Activated CD4-positive, alpha-beta T cell treated with anti-CD3 and anti-CD28 coated beads, Interleukin-2, amount 10 ng/mL, durations not matched to agents 7 days and 5 days (primary cell): ENCODE measurements around the gene WDR81. TPM values are rescaled to one million over a fixed set of nuclear protein-coding genes. Genes with fewer than 3 reads are reported as not detected.
"Not testable (repeated sequence)": the region's sequence is repeated elsewhere in the genome, so short reads cannot be mapped to it uniquely, and the experiment has no call there.

Experiments used
- CTCF ChIA-PET: fragments of 350-600 bp; sonication (Branson Sonifier 250); formaldehyde crosslinking; loops from one replicate; lab custom pipeline; 2021; ENCODE audit warnings: antibody characterized with exemption; lab: Charles Lee
- POLR2A ChIA-PET: fragments of 350-600 bp; sonication (Branson Sonifier 250); formaldehyde crosslinking; loops from one replicate; lab custom pipeline; 2021; ENCODE audit warnings: antibody characterized with exemption; lab: Charles Lee
- DNase-seq: peaks from one replicate; pipeline ENCODE4 v3.0.0-alpha.2; 2020
- H3K27ac Mint-ChIP-seq: one replicate; pipeline ENCODE4 v1.8.0; 2021; ENCODE audit warnings: mild to moderate bottlenecking, moderate library complexity, mixed read lengths
- H3K27me3 Mint-ChIP-seq: one replicate; pipeline ENCODE4 v1.8.0; 2021; ENCODE audit warnings: mixed read lengths
- H3K36me3 Mint-ChIP-seq: one replicate; pipeline ENCODE4 v1.8.0; 2021; ENCODE audit warnings: low read depth, mixed read lengths
- H3K4me1 Mint-ChIP-seq: one replicate; pipeline ENCODE4 v1.8.0; 2021; ENCODE audit warnings: mixed read lengths
- H3K4me3 Mint-ChIP-seq: one replicate; pipeline ENCODE4 v1.8.0; 2021; ENCODE audit warnings: mild to moderate bottlenecking, moderate library complexity, mixed read lengths
- H3K9me3 Mint-ChIP-seq: one replicate; pipeline ENCODE4 v1.8.0; 2021; ENCODE audit warnings: mixed read lengths
- total RNA-seq, 2 experiments: library from RNA; stranded (reverse); gene quantifications; one replicate each; pipeline ENCODE4 v1.2.3, GENCODE V29; 2021

The WDR81 gene
- total RNA-seq, 2 experiments from 2014 or later = 50.7 to 57.9 TPM

GRCh38 chr17:1714980-1715802 is 9.3 kb upstream of the WDR81 start:
- DNase-seq = peak; percentile 43
- H3K4me3 Mint-ChIP-seq = peak overlapping the region; percentile 97
- H3K27me3 Mint-ChIP-seq = peaks cover 19% of the 10 kb centered on the region
- ChIA-PET POLR2A (no interaction called here), CTCF (interaction anchor here (0.6 to 1.9 kb wide), 2 partner anchors 69 to 119 kb away, joined by 3 to 7 read pairs; no protein-coding TSS in a partner anchor)
- peak overlapping the region; percentile 57 for H3K27ac Mint-ChIP-seq
- H3K36me3 Mint-ChIP-seq = peaks cover 15% of the 10 kb centered on the region
- H3K4me1 Mint-ChIP-seq = peaks cover 44% of the 10 kb centered on the region
- no peaks in the 10 kb centered on the region for H3K9me3 Mint-ChIP-seq

- peaks cover 15% of the 10 kb centered on the region for H3K27me3 Mint-ChIP-seq
- peaks cover 15% of the 10 kb centered on the region for H3K36me3 Mint-ChIP-seq
- peaks cover 43% of the 10 kb centered on the region for H3K4me1 Mint-ChIP-seq
- no peak for DNase-seq
- CTCF ChIA-PET = interaction anchor here (1.9 kb wide), 1 partner anchor 68 kb away, joined by 7 read pairs; no protein-coding TSS in a partner anchor
- peak overlapping the region; percentile 86 for H3K27ac Mint-ChIP-seq
- POLR2A ChIA-PET = no interaction called here
- no peaks in the 10 kb centered on the region for H3K9me3 Mint-ChIP-seq
- peak overlapping the region; percentile 97 for H3K4me3 Mint-ChIP-seq
These were observed 8.8 kb upstream of the WDR81 start for GRCh38 chr17:1715803-1716075.

GRCh38 chr17:1716076-1716911 is 8.2 kb upstream of the WDR81 start:
- H3K27me3 Mint-ChIP-seq = peaks cover 10% of the 10 kb centered on the region
- no peaks in the 10 kb centered on the region for H3K9me3 Mint-ChIP-seq
- peaks cover 42% of the 10 kb centered on the region for H3K4me1 Mint-ChIP-seq
- peaks cover 12% of the 10 kb centered on the region for H3K36me3 Mint-ChIP-seq
- H3K4me3 Mint-ChIP-seq = peak overlapping the region; percentile 97
- peak; percentile 100 for DNase-seq
- CTCF ChIA-PET = interaction anchor here (0.7 to 1.9 kb wide), 10 partner anchors 9 to 529 kb away, joined by 3 to 14 read pairs (median 5); partner anchors contain the start of genes RILP and RTN4RL1
- POLR2A ChIA-PET = interaction anchor here (0.6 to 1.2 kb wide), 2 partner anchors 40 to 113 kb away, joined by 3 to 4 read pairs; partner anchors contain the start of genes RPA1 and SMYD4
- H3K27ac Mint-ChIP-seq = peak overlapping the region; percentile 92

GRCh38 chr17:1716912-1717695 is 7.4 kb upstream of the WDR81 start:
- H3K4me1 Mint-ChIP-seq = peaks cover 44% of the 10 kb centered on the region
- H3K36me3 Mint-ChIP-seq = peaks cover 5% of the 10 kb centered on the region
- ChIA-PET POLR2A (interaction anchor here (0.5 to 1.2 kb wide), 4 partner anchors 35 to 198 kb away, joined by 3 to 4 read pairs (median 4); partner anchors contain the start of genes RPA1 and SMYD4), CTCF (interaction anchor here (0.6 to 1.9 kb wide), 11 partner anchors 10 to 528 kb away, joined by 3 to 14 read pairs (median 4); partner anchors contain the start of genes RILP and RTN4RL1)
- peak overlapping the region; percentile 92 for H3K27ac Mint-ChIP-seq
- H3K4me3 Mint-ChIP-seq = peak overlapping the region; percentile 97
- no peaks in the 10 kb centered on the region for H3K9me3 Mint-ChIP-seq
- H3K27me3 Mint-ChIP-seq = peaks cover 3% of the 10 kb centered on the region
- peak; percentile 93 for DNase-seq

- POLR2A ChIA-PET = no interaction called here
- no peaks in the 10 kb centered on the region for H3K27me3 Mint-ChIP-seq
- H3K4me3 Mint-ChIP-seq = peak overlapping the region; percentile 97
- H3K4me1 Mint-ChIP-seq = peaks cover 53% of the 10 kb centered on the region
- DNase-seq = no peak
- CTCF ChIA-PET = interaction anchor here (0.7 to 1.3 kb wide), 3 partner anchors 12 to 933 kb away, joined by 3 to 4 read pairs (median 3); no protein-coding TSS in a partner anchor
- H3K27ac Mint-ChIP-seq = peak overlapping the region; percentile 92
- no peaks in the 10 kb centered on the region for H3K36me3 Mint-ChIP-seq
- H3K9me3 Mint-ChIP-seq = no peaks in the 10 kb centered on the region
These were observed 5.9 kb upstream of the WDR81 start for GRCh38 chr17:1718362-1719165.

GRCh38 chr17:1720856-1721386 is 3.6 kb upstream of the WDR81 start:
- Mint-ChIP-seq H3K4me3 (no peak overlapping the region), H3K9me3 (no peaks in the 10 kb centered on the region), H3K27me3 (no peaks in the 10 kb centered on the region), H3K4me1 (peaks cover 59% of the 10 kb centered on the region), H3K36me3 (peaks cover 7% of the 10 kb centered on the region), H3K27ac (peak overlapping the region; percentile 82)
- ChIA-PET POLR2A (interaction anchor here (0.6 kb wide), 1 partner anchor 1038 kb away, joined by 9 read pairs; no protein-coding TSS in a partner anchor), CTCF (interaction anchor here (0.6 to 2.0 kb wide), 12 partner anchors 9 to 543 kb away, joined by 3 to 8 read pairs (median 3); partner anchors contain the start of gene TLCD2)
- DNase-seq = peak; percentile 83

- H3K4me1 Mint-ChIP-seq = peaks cover 59% of the 10 kb centered on the region
- H3K4me3 Mint-ChIP-seq, POLR2A ChIA-PET: not testable (repeated sequence)
These were observed 2.5 kb upstream of the WDR81 start for GRCh38 chr17:1722022-1722421.

GRCh38 chr17:1724869-1725641 is 551 bp downstream of the WDR81 start:
- peak; percentile 21 for DNase-seq
- CTCF ChIA-PET = interaction anchor here (2.6 kb wide), 1 partner anchor 8 kb away, joined by 10 read pairs; no protein-coding TSS in a partner anchor
- peaks cover 55% of the 10 kb centered on the region for H3K4me1 Mint-ChIP-seq
- POLR2A ChIA-PET = no interaction called here
- H3K36me3 Mint-ChIP-seq = peaks cover 19% of the 10 kb centered on the region
- no peaks in the 10 kb centered on the region for H3K9me3 Mint-ChIP-seq
- no peaks in the 10 kb centered on the region for H3K27me3 Mint-ChIP-seq
- peak overlapping the region; percentile 50 for H3K27ac Mint-ChIP-seq
- peak overlapping the region; percentile 76 for H3K4me3 Mint-ChIP-seq

More at GRCh38 chr17:1722022-1722421, 2.5 kb upstream of the WDR81 start:
- H3K36me3 Mint-ChIP-seq, DNase-seq, H3K27me3 Mint-ChIP-seq, H3K9me3 Mint-ChIP-seq: not testable (repeated sequence)
- CTCF ChIA-PET = interaction anchor here (0.6 to 2.0 kb wide), 7 partner anchors 8 to 467 kb away, joined by 3 to 8 read pairs (median 4); no protein-coding TSS in a partner anchor
- H3K27ac Mint-ChIP-seq = peak overlapping the region; percentile 90

- Mint-ChIP-seq H3K27me3 (no peaks in the 10 kb centered on the region), H3K4me3 (peak overlapping the region; percentile 76), H3K27ac (peak overlapping the region; percentile 50), H3K9me3 (no peaks in the 10 kb centered on the region), H3K4me1 (peaks cover 50% of the 10 kb centered on the region), H3K36me3 (peaks cover 19% of the 10 kb centered on the region)
- POLR2A ChIA-PET = no interaction called here
- CTCF ChIA-PET = interaction anchor here (0.5 to 2.6 kb wide), 3 partner anchors 9 to 900 kb away, joined by 3 to 10 read pairs (median 4); no protein-coding TSS in a partner anchor
- no peak for DNase-seq
These were observed 1.4 kb downstream of the WDR81 start for GRCh38 chr17:1725642-1726511.
